ENCODE results near the gene EIF4E1B. TPM values are rescaled to one million over a fixed set of nuclear protein-coding genes. Genes with fewer than 3 reads are reported as not detected.
A peak's percentile ranks its signal among the peaks of the same experiment; 100 is the strongest.

EIF4E1B gene
- total RNA-seq, 1 experiment from 2014 or later = not detected

- DNase-seq = no peak
These were observed 13.8 kb downstream of the EIF4E1B start for GRCh38 chr5:176644294-176644693.

DNA sequence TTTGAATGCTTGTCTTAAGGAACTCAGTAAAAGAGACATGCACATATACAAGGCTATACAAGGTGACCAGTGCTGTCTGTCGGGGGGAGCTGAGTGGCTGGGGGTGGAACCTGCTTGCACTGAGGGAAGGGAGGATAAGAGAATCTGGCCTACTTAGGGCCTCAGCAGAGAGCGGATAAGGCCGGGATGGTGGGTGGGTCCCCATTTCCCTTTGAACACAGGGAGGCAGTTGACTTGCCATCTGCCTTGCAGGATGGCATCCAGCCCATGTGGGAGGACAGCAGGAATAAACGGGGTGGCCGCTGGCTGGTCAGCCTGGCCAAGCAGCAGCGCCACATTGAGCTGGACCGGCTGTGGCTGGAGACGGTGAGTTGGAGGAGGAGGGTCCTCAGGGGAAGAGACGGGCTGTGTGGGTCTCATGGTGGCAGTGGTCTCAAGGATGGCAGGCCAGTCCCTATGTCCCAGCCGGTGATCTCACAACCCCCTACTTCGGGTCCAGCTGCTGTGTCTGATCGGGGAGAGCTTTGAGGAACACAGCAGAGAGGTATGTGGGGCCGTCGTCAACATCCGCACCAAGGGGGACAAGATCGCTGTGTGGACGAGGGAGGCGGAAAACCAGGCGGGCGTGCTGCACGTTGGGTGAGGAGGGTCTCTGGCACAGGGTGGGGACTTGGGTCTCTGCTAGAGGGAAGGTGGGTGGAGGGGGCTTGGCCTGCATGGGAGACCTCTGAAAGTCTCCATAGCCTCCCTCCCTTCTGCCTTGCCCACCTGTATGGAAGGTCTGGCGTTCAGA lies 14.6 kb downstream of the EIF4E1B start:
- H3K9me3 ChIP-seq (replicated peaks) = no peaks in the 10 kb centered on the region
- DNase-seq = no peak
- H3K36me3 ChIP-seq = no peaks in the 10 kb centered on the region
- peaks cover 13% of the 10 kb centered on the region for H3K27me3 ChIP-seq
- H3K4me1 ChIP-seq = peaks cover 3% of the 10 kb centered on the region; the same call in 1 of the 2 replicates
- H3K4me3 ChIP-seq = no peak overlapping the region
- H3K27ac ChIP-seq = no peak overlapping the region

More at GRCh38 chr5:176644294-176644693, 13.8 kb downstream of the EIF4E1B start:
- no peak overlapping the region for H3K4me3 ChIP-seq
- H3K27me3 ChIP-seq = peaks cover 13% of the 10 kb centered on the region
- peaks cover 3% of the 10 kb centered on the region; the same call in 1 of the 2 replicates for H3K4me1 ChIP-seq
- H3K36me3 ChIP-seq = no peaks in the 10 kb centered on the region
- no peak overlapping the region for H3K27ac ChIP-seq
- H3K9me3 ChIP-seq (replicated peaks) = no peaks in the 10 kb centered on the region

GRCh38 chr5:176646049-176646706 lies 15.7 kb downstream of the EIF4E1B start:
- no peak for DNase-seq
- peaks cover 6% of the 10 kb centered on the region; the same call in 1 of the 2 replicates for H3K27me3 ChIP-seq
- no peak overlapping the region for H3K27ac ChIP-seq
- H3K36me3 ChIP-seq = no peaks in the 10 kb centered on the region
- peaks cover 3% of the 10 kb centered on the region; the same call in 1 of the 2 replicates for H3K4me1 ChIP-seq
- no peaks in the 10 kb centered on the region for H3K9me3 ChIP-seq (replicated peaks)
- no peak overlapping the region; the same call in 1 of the 2 replicates for H3K4me3 ChIP-seq

DNA sequence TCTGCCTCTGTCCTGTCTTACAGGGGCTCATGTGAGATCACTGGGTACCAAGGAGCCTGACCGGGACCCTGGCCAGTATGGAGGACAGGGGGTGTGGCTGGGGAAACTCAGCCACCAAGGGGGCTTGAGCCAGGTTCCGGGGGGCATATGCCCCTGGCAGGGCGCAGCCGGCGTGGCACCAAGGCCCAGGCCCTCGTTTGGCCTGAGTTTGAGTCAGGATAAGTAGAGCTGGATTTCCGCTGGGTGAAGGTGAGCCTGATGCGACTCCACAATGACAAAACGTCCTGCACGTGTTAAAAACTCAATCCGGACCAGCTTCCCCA lies 16.2 kb downstream of the EIF4E1B start:
- Histone ChIP-seq H3K27ac (peak overlapping the region; percentile 10; the same call in 1 of the 2 replicates), H3K4me3 (peak overlapping the region; percentile 69), H3K9me3 (replicated peaks) (no peaks in the 10 kb centered on the region), H3K27me3 (peaks cover 4% of the 10 kb centered on the region; the same call in 1 of the 2 replicates), H3K4me1 (peaks cover 3% of the 10 kb centered on the region; the same call in 1 of the 2 replicates), H3K36me3 (no peaks in the 10 kb centered on the region)
- no peak for DNase-seq

DNA sequence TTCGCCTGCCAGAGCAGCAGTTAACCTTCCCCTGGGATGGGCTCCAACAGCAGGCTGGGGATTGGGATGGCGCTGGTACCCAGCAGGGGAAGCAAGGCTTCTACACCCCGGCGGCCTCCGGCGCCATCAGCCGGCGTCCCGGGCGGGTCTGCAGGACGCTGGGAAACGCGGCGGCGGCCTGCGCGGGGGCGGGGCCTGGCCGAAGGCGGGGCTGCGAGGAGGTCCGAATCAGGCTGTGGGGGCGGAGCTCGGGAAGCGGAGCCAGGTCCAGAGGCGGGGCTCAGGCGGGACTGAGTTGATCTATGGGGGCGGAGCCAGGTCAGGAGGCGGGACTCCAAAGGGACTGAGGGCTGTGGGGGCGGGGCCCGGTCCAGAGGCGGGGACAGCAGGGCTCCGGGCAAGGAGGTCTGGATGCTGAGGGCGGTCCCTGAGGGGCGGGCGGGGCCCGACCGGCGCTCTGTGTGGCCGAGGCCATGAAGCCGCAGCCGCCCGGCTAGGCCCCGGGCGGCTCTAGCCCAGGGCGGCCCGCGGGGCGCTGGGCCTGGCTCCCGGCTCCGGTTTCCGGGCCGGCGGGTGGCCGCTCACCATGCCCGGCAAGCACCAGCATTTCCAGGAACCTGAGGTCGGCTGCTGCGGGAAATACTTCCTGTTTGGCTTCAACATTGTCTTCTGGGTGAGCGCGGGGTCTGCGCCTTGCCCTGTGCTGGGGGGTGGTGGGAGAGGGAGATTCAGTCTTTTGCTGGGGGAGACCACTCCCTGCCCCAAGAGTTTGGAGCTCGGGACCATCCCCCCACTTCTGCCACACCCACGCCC lies 16.8 kb downstream of the EIF4E1B start, which contains the start of gene TSPAN17:
TSS of gene TSPAN17 (plus strand) at position 455 of the 813 bp plus-strand sequence. CDS start at position 587, 132 bp downstream.
- H3K9me3 ChIP-seq (replicated peaks) = no peaks in the 10 kb centered on the region
- H3K27me3 ChIP-seq = peaks cover 4% of the 10 kb centered on the region; the same call in 1 of the 2 replicates
- H3K36me3 ChIP-seq = no peaks in the 10 kb centered on the region
- H3K4me1 ChIP-seq = peaks cover 3% of the 10 kb centered on the region; the same call in 1 of the 2 replicates
- H3K27ac ChIP-seq = peak within 1 kb of the TSS; percentile 38; the same call in 1 of the 2 replicates
- DNase-seq = peak; percentile 100
- peak within 1 kb of the TSS; percentile 69 for H3K4me3 ChIP-seq

DNA sequence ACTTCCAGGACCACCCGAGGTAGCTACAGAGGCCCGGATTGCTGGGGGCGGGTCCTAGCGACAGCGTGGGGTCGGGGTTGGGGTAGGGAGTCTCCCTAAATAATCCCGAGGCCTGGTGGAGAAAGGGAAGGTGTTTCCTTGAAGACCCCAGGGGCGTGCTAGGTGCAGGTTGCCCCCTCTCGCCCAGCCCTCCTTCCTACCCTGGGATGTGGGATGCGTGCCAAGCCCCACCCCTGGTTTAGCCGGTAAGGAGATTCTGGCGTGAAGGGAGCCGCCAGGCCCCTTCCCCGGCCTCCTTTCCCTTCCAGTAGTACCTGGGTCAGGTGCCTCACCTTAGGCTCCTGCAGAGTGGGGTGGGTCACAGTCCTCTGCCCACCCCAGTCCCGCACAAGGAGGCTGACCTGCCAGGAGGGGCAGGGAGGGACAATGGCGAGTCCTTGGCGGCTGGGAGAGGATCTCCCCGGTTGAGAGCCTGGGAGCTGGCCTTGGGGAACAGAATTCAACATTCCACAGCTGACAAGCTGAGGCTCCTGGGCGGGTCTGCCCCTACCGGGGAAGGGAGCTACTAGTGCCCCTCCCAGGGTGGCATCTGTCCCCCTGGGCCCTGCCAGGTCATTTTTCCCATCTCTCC lies 17.5 kb downstream of the EIF4E1B start:
- Histone ChIP-seq H3K9me3 (replicated peaks) (no peaks in the 10 kb centered on the region), H3K4me1 (peaks cover 3% of the 10 kb centered on the region; the same call in 1 of the 2 replicates), H3K27me3 (peaks cover 4% of the 10 kb centered on the region; the same call in 1 of the 2 replicates), H3K4me3 (peak overlapping the region; percentile 69), H3K27ac (peak overlapping the region; percentile 38; the same call in 1 of the 2 replicates), H3K36me3 (no peaks in the 10 kb centered on the region)
- peak; percentile 64 to 68 for DNase-seq

- Histone ChIP-seq H3K4me3 (peak overlapping the region; percentile 69), H3K36me3 (no peaks in the 10 kb centered on the region), H3K27ac (no peak overlapping the region), H3K4me1 (peaks cover 3% of the 10 kb centered on the region; the same call in 1 of the 2 replicates), H3K9me3 (replicated peaks) (no peaks in the 10 kb centered on the region), H3K27me3 (peaks cover under 1% of the 10 kb centered on the region; the same call in 1 of the 2 replicates)
- no peak for DNase-seq
These were observed 18.2 kb downstream of the EIF4E1B start for GRCh38 chr5:176648474-176649194.

DNA sequence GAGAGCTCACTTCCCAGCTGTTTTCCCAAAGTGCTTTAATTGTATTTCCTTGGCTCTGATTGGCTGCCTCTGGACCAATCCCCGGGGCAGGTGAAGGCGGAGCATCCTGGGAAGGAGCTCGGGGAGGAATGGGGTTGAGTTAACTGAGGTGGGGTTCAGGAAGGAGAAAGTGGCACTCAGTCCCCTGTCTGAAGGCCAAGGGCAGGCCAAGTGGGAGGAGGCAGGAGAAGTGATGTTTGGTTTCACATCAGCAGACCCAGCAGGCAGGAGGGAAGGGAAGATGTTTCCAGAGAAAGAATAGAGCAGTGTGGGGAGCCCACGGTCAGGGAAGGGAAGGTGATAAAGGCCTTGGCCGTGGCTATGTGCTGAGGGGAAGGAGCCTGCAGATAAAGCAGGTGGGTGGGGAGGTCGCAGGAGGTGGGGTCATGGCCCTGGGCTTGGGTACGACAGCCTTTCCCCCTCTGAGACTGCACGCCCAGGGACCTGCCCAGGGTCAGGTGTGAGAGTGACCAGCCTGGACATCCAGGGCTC lies 19.9 kb downstream of the EIF4E1B start:
- H3K4me1 ChIP-seq = peaks cover 3% of the 10 kb centered on the region; the same call in 1 of the 2 replicates

GRCh38 chr5:176651472-176651980 lies 21.1 kb downstream of the EIF4E1B start:
- Histone ChIP-seq H3K4me1 (peaks cover 3% of the 10 kb centered on the region; the same call in 1 of the 2 replicates), H3K27me3 (no peaks in the 10 kb centered on the region), H3K4me3 (no peak overlapping the region), H3K36me3 (no peaks in the 10 kb centered on the region), H3K9me3 (replicated peaks) (no peaks in the 10 kb centered on the region), H3K27ac (no peak overlapping the region)
- no peak for DNase-seq

More for the DNA sequence above, 19.9 kb downstream of the EIF4E1B start:
- no peak overlapping the region for H3K27ac ChIP-seq
- no peak overlapping the region for H3K4me3 ChIP-seq
- no peaks in the 10 kb centered on the region for H3K9me3 ChIP-seq (replicated peaks)
- H3K27me3 ChIP-seq = no peaks in the 10 kb centered on the region
- no peaks in the 10 kb centered on the region for H3K36me3 ChIP-seq
- peak in 1 of 2 experiments; percentile 44 for DNase-seq

DNA sequence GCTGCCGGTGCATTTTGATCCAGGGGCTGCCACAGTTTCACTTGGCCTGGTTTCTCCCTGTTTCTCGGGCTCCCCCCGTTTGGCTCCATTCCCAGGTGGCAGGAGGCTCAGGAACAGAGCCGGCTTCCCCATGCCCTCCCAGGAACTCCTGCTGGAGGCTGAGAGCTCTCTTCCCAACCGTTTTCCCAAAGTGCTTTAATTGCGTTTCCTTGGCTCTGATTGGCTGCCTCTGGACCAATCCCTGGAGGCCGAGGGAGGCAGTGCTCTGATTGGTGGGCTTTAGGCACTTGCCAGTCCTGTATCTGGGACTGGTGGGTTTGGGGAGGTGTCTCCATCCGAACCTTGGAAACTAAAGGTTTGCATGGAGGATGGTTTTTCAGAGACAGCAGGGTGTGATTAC lies 21.7 kb downstream of the EIF4E1B start:
- H3K4me3 ChIP-seq = no peak overlapping the region
- H3K9me3 ChIP-seq (replicated peaks) = no peaks in the 10 kb centered on the region
- H3K27me3 ChIP-seq = no peaks in the 10 kb centered on the region
- no peaks in the 10 kb centered on the region for H3K36me3 ChIP-seq
- H3K27ac ChIP-seq = no peak overlapping the region
- peaks cover 3% of the 10 kb centered on the region; the same call in 1 of the 2 replicates for H3K4me1 ChIP-seq
- peak in 1 of 2 experiments; percentile 46 for DNase-seq

DNA sequence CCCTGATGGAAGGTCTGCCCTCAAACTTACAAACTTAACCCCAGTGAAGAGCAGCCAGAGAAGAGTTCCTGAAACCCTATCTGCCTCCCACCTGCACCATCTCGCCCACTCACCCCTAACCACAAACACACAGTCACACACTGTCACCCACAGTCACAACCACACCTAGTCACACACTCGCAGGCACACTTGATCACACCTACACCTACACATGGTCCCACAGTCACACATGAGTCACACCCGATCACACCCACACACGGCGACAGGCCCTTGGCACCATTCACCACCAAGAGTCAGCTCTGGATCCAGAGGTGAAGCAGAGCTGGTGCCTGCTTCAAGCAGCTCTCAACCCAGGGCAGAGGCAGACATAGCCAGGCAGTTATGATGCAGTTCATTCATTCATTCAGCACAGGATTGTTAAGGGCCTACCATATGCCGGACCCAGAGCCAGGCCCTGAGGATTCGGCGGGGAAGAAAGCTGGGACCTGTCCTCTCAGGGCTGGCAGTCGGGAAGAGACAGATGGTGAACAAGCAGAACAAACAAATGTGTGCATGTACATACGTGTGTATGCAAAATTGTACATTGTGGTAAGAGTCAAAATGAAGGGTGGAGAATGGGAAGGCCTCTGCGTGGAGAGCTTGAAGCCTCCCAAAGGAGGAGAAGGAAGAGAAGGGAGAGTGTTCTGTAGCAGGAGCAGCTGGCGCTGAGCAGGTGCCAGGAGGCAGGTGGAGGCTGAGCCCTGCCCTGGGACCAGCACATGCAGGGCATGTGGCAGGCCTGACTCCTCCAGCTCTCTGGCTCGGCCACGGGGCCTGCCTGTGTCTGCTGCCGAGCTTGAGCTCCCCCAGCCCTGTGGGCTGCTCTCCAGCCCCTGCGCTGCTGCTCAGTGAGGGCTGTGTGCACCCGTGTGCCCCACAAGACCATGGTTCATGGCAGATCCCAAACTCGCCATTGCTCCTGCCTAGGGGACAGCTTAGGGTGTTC lies 23.2 kb downstream of the EIF4E1B start:
- DNase-seq = no peak
- Histone ChIP-seq H3K36me3 (no peaks in the 10 kb centered on the region), H3K27ac (no peak overlapping the region), H3K9me3 (replicated peaks) (no peaks in the 10 kb centered on the region), H3K27me3 (no peaks in the 10 kb centered on the region), H3K4me3 (no peak overlapping the region), H3K4me1 (no peaks in the 10 kb centered on the region)

GRCh38 chr5:176654856-176655255 lies 24.4 kb downstream of the EIF4E1B start:
- no peak overlapping the region for H3K4me3 ChIP-seq
- H3K27me3 ChIP-seq = no peaks in the 10 kb centered on the region
- DNase-seq = no peak
- H3K27ac ChIP-seq = no peak overlapping the region
- H3K36me3 ChIP-seq = no peaks in the 10 kb centered on the region
- no peaks in the 10 kb centered on the region for H3K9me3 ChIP-seq (replicated peaks)
- no peaks in the 10 kb centered on the region for H3K4me1 ChIP-seq
